SH-SY5Y (cell line): ENCODE data around the gene MUC2.

Experiments used
- GATA2 ChIP-seq: IDR thresholded peaks from 2 replicates; pipeline ENCODE4 v1.6.1; 2011; ENCODE audit warnings: mild to moderate bottlenecking, low read depth, low read length
- GATA3 ChIP-seq: IDR thresholded peaks from 2 replicates; pipeline ENCODE4 v1.6.1; 2011; ENCODE audit warnings: low read depth, mild to moderate bottlenecking, low read length, moderate library complexity

GRCh38 chr11:1121813-1122663 is 47.4 kb downstream of the MUC2 start:
- TF ChIP-seq GATA2 (no peak), GATA3 (no peak)
